D721Med (cell line): ENCODE measurements around the gene TRAPPC2.
A peak's percentile ranks its signal among the peaks of the same experiment; 100 is the strongest.

Experiments
- DNase-seq: peaks from one replicate; pipeline ENCODE4 v3.0.0; 2011; ENCODE audit warnings: low spot score; ENCODE audit not compliant: insufficient read length
- FAIRE-seq: peaks from 2 replicates; lab custom pipeline; 2011; peaks lifted over from hg19 to GRCh38; lab: Jason Lieb, UNC
- CTCF ChIP-seq: IDR thresholded peaks from 2 replicates; pipeline ENCODE4 v1.5.1; 2012; ENCODE audit warnings: mild to moderate bottlenecking, control low read depth; ENCODE audit not compliant: insufficient read depth; ENCODE audit errors: missing control alignments

Gene TRAPPC2

GRCh38 chrX:13693341-13693961 is 41.0 kb downstream of the TRAPPC2 start:
- FAIRE-seq (no peak), DNase-seq (no peak)
- no peak for TF ChIP-seq CTCF

- no peak for TF ChIP-seq CTCF
- FAIRE-seq (no peak), DNase-seq (no peak)
These were observed 41.6 kb downstream of the TRAPPC2 start for GRCh38 chrX:13692771-13693231.

GRCh38 chrX:13691841-13692371 is 42.5 kb downstream of the TRAPPC2 start:
- no peak for DNase-seq
- TF ChIP-seq CTCF, result no peak
- FAIRE-seq, result no peak

- DNase-seq, result no peak
- TF ChIP-seq CTCF, result no peak
- FAIRE-seq, result no peak
These were observed 43.6 kb downstream of the TRAPPC2 start for GRCh38 chrX:13690836-13691235.

- DNase-seq (no peak), FAIRE-seq (no peak)
- TF ChIP-seq CTCF, result no peak
These were observed 44.6 kb downstream of the TRAPPC2 start for GRCh38 chrX:13689741-13690211.

GRCh38 chrX:13688958-13689740 is 45.3 kb downstream of the TRAPPC2 start, which contains the start of gene RAB9A:
Gene RAB9A, plus strand, starts transcription at chrX:13689128. Its CDS starts 19,619 bp downstream, at chrX:13708747.
- no peak for TF ChIP-seq CTCF
- peak; percentile 47 for DNase-seq
- no peak for FAIRE-seq
